ENCODE data around the gene CFAP107. TPM values are rescaled to one million over a fixed set of nuclear protein-coding genes. Genes with fewer than 3 reads are reported as not detected.

The CFAP107 gene
- total and polyA plus RNA-seq, 2 experiments from 2014 or later, result 0.07 TPM; not detected in 1

DNA sequence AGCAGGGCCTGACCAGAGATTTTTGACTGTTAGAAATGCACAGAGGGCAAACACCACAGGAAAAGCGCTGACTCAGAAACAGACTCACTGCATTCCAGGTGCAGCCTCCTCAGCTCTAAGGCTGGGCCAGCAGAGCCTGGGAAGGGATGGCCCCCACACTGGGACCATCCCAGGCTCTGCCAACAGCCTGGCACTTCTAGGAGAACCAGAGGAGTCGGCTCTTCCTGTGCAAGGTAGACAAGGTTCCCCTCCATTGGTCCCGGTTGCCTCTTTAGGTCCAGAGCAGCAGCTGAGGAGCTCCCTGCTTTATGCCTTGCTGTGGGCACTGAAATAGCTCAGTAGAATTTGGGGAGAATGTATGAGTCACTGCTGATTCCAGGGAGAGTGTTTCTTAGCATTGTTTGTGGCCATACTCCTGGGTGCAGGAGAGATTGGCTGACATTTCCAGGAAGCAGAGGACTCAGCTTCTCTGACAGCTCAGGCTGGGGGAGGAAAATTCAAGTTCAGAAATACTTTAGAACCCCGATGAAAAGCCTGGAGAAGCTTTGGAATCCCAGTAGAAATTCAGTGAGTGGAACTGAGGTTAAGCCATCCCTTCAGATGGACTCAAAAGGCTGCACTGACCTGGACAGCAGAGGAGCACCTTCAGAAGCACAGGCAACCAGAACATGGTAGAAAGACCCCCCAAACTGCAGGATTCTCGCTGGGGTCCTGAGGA, 64.8 kb downstream of the CFAP107 start:
- Mint-ChIP-seq H3K4me1 (no peaks in the 10 kb centered on the region), H3K4me3 (no peak overlapping the region), H3K9me3 (peaks cover 91% of the 10 kb centered on the region), H3K27me3 (ENCODE audit: insufficient read depth, low read depth, poor library complexity) (peaks cover 2% of the 10 kb centered on the region), H3K27ac (no peak overlapping the region), H3K36me3 (ENCODE audit: low read depth) (peaks cover 41% of the 10 kb centered on the region)
- Histone ChIP-seq H3F3A (replicated peaks; ENCODE audit: low read depth) (no peaks in the 10 kb centered on the region), H3K4me2 (no peak overlapping the region), H2AFZ (no peak overlapping the region), H3K9me2 (ENCODE audit: insufficient read depth) (no peaks in the 10 kb centered on the region), H3K4me1 (ENCODE audit: insufficient read depth) (no peaks in the 10 kb centered on the region), H3K79me2 (replicated peaks; ENCODE audit: insufficient read depth) (no peaks in the 10 kb centered on the region), H3K27me3 (ENCODE audit: insufficient read depth) (no peaks in the 10 kb centered on the region), H3K4me3 (no peak overlapping the region), H3K27ac (ENCODE audit: low read depth) (no peak overlapping the region), H4K20me1 (replicated peaks; ENCODE audit: insufficient read depth) (no peaks in the 10 kb centered on the region), H3K36me3 (ENCODE audit: insufficient read depth) (no peaks in the 10 kb centered on the region)
- no peak for ATAC-seq
- no peak for DNase-seq (ENCODE audit: low spot score)
- TF ChIP-seq, protein P1, sequence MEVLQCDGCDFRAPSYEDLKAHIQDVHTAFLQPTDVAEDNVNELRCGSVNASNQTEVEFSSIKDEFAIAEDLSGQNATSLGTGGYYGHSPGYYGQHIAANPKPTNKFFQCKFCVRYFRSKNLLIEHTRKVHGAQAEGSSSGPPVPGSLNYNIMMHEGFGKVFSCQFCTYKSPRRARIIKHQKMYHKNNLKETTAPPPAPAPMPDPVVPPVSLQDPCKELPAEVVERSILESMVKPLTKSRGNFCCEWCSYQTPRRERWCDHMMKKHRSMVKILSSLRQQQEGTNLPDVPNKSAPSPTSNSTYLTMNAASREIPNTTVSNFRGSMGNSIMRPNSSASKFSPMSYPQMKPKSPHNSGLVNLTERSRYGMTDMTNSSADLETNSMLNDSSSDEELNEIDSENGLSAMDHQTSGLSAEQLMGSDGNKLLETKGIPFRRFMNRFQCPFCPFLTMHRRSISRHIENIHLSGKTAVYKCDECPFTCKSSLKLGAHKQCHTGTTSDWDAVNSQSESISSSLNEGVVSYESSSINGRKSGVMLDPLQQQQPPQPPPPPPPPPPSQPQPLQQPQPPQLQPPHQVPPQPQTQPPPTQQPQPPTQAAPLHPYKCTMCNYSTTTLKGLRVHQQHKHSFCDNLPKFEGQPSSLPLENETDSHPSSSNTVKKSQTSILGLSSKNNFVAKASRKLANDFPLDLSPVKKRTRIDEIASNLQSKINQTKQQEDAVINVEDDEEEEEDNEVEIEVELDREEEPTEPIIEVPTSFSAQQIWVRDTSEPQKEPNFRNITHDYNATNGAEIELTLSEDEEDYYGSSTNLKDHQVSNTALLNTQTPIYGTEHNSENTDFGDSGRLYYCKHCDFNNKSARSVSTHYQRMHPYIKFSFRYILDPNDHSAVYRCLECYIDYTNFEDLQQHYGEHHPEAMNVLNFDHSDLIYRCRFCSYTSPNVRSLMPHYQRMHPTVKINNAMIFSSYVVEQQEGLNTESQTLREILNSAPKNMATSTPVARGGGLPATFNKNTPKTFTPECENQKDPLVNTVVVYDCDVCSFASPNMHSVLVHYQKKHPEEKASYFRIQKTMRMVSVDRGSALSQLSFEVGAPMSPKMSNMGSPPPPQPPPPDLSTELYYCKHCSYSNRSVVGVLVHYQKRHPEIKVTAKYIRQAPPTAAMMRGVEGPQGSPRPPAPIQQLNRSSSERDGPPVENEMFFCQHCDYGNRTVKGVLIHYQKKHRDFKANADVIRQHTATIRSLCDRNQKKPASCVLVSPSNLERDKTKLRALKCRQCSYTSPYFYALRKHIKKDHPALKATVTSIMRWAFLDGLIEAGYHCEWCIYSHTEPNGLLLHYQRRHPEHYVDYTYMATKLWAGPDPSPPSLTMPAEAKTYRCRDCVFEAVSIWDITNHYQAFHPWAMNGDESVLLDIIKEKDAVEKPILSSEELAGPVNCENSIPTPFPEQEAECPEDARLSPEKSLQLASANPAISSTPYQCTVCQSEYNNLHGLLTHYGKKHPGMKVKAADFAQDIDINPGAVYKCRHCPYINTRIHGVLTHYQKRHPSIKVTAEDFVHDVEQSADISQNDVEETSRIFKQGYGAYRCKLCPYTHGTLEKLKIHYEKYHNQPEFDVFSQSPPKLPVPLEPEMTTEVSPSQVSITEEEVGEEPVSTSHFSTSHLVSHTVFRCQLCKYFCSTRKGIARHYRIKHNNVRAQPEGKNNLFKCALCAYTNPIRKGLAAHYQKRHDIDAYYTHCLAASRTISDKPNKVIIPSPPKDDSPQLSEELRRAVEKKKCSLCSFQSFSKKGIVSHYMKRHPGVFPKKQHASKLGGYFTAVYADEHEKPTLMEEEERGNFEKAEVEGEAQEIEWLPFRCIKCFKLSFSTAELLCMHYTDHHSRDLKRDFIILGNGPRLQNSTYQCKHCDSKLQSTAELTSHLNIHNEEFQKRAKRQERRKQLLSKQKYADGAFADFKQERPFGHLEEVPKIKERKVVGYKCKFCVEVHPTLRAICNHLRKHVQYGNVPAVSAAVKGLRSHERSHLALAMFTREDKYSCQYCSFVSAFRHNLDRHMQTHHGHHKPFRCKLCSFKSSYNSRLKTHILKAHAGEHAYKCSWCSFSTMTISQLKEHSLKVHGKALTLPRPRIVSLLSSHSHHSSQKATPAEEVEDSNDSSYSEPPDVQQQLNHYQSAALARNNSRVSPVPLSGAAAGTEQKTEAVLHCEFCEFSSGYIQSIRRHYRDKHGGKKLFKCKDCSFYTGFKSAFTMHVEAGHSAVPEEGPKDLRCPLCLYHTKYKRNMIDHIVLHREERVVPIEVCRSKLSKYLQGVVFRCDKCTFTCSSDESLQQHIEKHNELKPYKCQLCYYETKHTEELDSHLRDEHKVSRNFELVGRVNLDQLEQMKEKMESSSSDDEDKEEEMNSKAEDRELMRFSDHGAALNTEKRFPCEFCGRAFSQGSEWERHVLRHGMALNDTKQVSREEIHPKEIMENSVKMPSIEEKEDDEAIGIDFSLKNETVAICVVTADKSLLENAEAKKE (CRISPR knock-in tag; IDR thresholded peaks at IDR 0.05), result no peak

DNA sequence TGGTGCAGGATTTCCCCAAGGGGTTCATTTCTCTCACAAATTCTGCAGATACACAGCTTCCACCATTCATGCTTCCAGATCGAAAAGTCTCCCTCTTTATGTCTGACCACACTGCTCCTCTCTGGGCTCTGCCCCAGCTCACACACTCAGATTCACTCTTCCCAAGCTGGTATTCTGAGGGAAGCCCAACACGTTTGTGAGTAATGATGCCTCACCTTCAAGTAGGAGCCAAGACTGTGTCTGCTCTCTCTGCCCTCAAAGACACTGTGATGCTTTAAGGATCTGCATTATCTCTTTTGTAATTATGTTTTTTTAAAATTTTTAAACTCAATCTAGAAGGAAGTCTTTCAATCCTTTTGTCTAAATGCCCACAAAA, 65.4 kb downstream of the CFAP107 start:
- Mint-ChIP-seq H3K27ac (no peak overlapping the region), H3K4me3 (no peak overlapping the region), H3K27me3 (ENCODE audit: insufficient read depth, low read depth, poor library complexity) (peaks cover 2% of the 10 kb centered on the region), H3K9me3 (peaks cover 86% of the 10 kb centered on the region), H3K36me3 (ENCODE audit: low read depth) (peaks cover 39% of the 10 kb centered on the region), H3K4me1 (no peaks in the 10 kb centered on the region)
- ATAC-seq (no peak), DNase-seq (ENCODE audit: low spot score) (no peak)
- Histone ChIP-seq H3K79me2 (replicated peaks; ENCODE audit: insufficient read depth) (no peaks in the 10 kb centered on the region), H3K4me3 (no peak overlapping the region), H3K27ac (ENCODE audit: low read depth) (no peak overlapping the region), H3K9me2 (ENCODE audit: insufficient read depth) (no peaks in the 10 kb centered on the region), H3K4me1 (ENCODE audit: insufficient read depth) (no peaks in the 10 kb centered on the region), H3K36me3 (ENCODE audit: insufficient read depth) (no peaks in the 10 kb centered on the region), H3K4me2 (no peak overlapping the region), H4K20me1 (replicated peaks; ENCODE audit: insufficient read depth) (no peaks in the 10 kb centered on the region), H2AFZ (no peak overlapping the region), H3F3A (replicated peaks; ENCODE audit: low read depth) (no peaks in the 10 kb centered on the region), H3K27me3 (ENCODE audit: insufficient read depth) (no peaks in the 10 kb centered on the region)
- TF ChIP-seq NANOG (IDR thresholded peaks at IDR 0.05; ENCODE audit: borderline replicate concordance) (no peak), POLR2AphosphoS5 (IDR thresholded peaks at IDR 0.05; ENCODE audit: low read depth) (no peak), ZNF114 (CRISPR knock-in tag; IDR thresholded peaks at IDR 0.05) (no peak), CREB1 (CRISPR knock-in tag; IDR thresholded peaks at IDR 0.05; ENCODE audit: low read depth) (no peak), STAT1 (IDR thresholded peaks at IDR 0.05; ENCODE audit: unreplicated experiment) (no peak), EZH2 (IDR thresholded peaks at IDR 0.05; ENCODE audit: low read depth, unreplicated experiment) (no peak), JUNB (IDR thresholded peaks at IDR 0.05; ENCODE audit: unreplicated experiment) (no peak), ZNF331 (CRISPR knock-in tag; IDR thresholded peaks at IDR 0.05; ENCODE audit: low read depth) (no peak)
- TF ChIP-seq, protein P2, sequence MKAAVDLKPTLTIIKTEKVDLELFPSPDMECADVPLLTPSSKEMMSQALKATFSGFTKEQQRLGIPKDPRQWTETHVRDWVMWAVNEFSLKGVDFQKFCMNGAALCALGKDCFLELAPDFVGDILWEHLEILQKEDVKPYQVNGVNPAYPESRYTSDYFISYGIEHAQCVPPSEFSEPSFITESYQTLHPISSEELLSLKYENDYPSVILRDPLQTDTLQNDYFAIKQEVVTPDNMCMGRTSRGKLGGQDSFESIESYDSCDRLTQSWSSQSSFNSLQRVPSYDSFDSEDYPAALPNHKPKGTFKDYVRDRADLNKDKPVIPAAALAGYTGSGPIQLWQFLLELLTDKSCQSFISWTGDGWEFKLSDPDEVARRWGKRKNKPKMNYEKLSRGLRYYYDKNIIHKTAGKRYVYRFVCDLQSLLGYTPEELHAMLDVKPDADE (IDR thresholded peaks at IDR 0.05), result no peak
- TF ChIP-seq, protein P3, sequence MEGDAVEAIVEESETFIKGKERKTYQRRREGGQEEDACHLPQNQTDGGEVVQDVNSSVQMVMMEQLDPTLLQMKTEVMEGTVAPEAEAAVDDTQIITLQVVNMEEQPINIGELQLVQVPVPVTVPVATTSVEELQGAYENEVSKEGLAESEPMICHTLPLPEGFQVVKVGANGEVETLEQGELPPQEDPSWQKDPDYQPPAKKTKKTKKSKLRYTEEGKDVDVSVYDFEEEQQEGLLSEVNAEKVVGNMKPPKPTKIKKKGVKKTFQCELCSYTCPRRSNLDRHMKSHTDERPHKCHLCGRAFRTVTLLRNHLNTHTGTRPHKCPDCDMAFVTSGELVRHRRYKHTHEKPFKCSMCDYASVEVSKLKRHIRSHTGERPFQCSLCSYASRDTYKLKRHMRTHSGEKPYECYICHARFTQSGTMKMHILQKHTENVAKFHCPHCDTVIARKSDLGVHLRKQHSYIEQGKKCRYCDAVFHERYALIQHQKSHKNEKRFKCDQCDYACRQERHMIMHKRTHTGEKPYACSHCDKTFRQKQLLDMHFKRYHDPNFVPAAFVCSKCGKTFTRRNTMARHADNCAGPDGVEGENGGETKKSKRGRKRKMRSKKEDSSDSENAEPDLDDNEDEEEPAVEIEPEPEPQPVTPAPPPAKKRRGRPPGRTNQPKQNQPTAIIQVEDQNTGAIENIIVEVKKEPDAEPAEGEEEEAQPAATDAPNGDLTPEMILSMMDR (conservative IDR thresholded peaks at IDR 0.05; ENCODE audit: low read depth in 2 of 2), result no peak
